Ovary (tissue), 9 donors: ENCODE measurements around the gene SOHLH2. TPM values are rescaled to one million over a fixed set of nuclear protein-coding genes. Genes with fewer than 3 reads are reported as not detected.

Experiments used
- DNase-seq, 5 donors: peaks; one replicate each; pipeline ENCODE4 v3.0.0-alpha.2; 2019 to 2020
- H3K27ac ChIP-seq, 2 donors: fragments of 200-600 bp; one replicate each; pipeline versions ENCODE4 v1.5.1 to v1.8.0; 2019 to 2022
- H3K27me3 ChIP-seq: fragments of 200-600 bp; one replicate; pipeline ENCODE4 v1.8.0; 2022
- H3K36me3 ChIP-seq: fragments of 200-600 bp; sonication (generic); one replicate; pipeline ENCODE4 v1.5.1; 2019
- H3K4me1 ChIP-seq: one replicate; pipeline ENCODE4 v1.8.1; 2013; ENCODE audit warnings: mild to moderate bottlenecking, moderate library complexity; ENCODE audit not compliant: insufficient read depth
- H3K4me3 ChIP-seq: fragments of 200-600 bp; sonication (generic); one replicate; pipeline ENCODE4 v1.5.1; 2017
- H3K9me3 ChIP-seq, 2 donors: fragments of 200-600 bp in 1 of 2; sonication (generic) in 1 of 2; one replicate each; pipeline versions ENCODE4 v1.5.1 to v1.8.1; 2013 to 2019; ENCODE audit warnings: mild to moderate bottlenecking in 1 of 2, moderate library complexity in 1 of 2
- EP300 ChIP-seq: sonication (generic); formaldehyde crosslinking; IDR thresholded peaks from one replicate; pipeline ENCODE4 v1.6.1; 2017; ENCODE audit warnings: antibody characterized with exemption
- POLR2A ChIP-seq: fragments of 450-650 bp; IDR thresholded peaks from one replicate; pipeline ENCODE4 v1.6.1; 2017; ENCODE audit warnings: antibody characterized with exemption, mild to moderate bottlenecking, moderate library complexity
- WGBS, 3 donors: extraction: QIAGEN DNeasy Blood & Tissue Kit in 1 of 3; methylation state at CpG; one replicate each; pipeline versions ENCODE4 v1.1.5 to v1.1.7; 2013 to 2017; 5-methylcytosine and 5-hydroxymethylcytosine counted together
- intact Hi-C, 4 donors: fragments of 100-400 bp; cut with DNase I; formaldehyde crosslinking; loops; one replicate each; pipeline versions ENCODE4 v1.11.0 to v1.15.1; 2022 to 2023
- polyA plus RNA-seq, 2 donors: library from polyadenylated mRNA; stranded (reverse); fragments of 200-250 nt in 1 of 2; fragments of 350-450 nt in 1 of 2; fragmentation: Illumina TruSeq in 1 of 2; extraction: RNeasy Lipid Tissue Mini Kit (QIAGEN cat#74804) in 1 of 2; gene quantifications; one replicate each; pipeline ENCODE4 v1.2.3, GENCODE V29; 2013 to 2014
- total RNA-seq, 7 donors: library from RNA; depleted of rRNA in 2 of 7; stranded (reverse); fragments of >200 nt in 2 of 7; fragmentation: NEBNext Ultra II Directional in 3 of 7; extraction: Animal tissue kit (Norgen Biotek cat#: 25700) in 3 of 7; gene quantifications; one replicate each; pipeline versions ENCODE4 v1.1.0 to v1.2.4, GENCODE V29; 2016 to 2023
- TF ChIP-seq, protein P1 (sequence below), 3 donors: fragments of 450-650 bp in 2 of 3; fragments of 200-600 bp in 1 of 3; IDR thresholded peaks; one replicate each; pipeline versions ENCODE4 v1.5.1 to v1.8.0; 2016 to 2022; ENCODE audit warnings: antibody characterized with exemption in 3 of 3, mild to moderate bottlenecking in 1 of 3
- donor health status: DM: no; HTN: no; CAD: no; lungs with moderate emphysema.
- donor health status: DM: no; HTN: no; CAD: no.
- donor health status: Bipolar disorder and iron deficiency.
- donor health status: DM: yes; HTN: yes; CAD: no.
- donor health status: DM: no; HTN: no; CAD: no.
- donor health status: DM: yes; HTN: yes; CAD: no.

Gene SOHLH2
- total and polyA plus RNA-seq, 9 donors = 0.11 to 1.0 (median 0.42) TPM; not detected in 3

DNA sequence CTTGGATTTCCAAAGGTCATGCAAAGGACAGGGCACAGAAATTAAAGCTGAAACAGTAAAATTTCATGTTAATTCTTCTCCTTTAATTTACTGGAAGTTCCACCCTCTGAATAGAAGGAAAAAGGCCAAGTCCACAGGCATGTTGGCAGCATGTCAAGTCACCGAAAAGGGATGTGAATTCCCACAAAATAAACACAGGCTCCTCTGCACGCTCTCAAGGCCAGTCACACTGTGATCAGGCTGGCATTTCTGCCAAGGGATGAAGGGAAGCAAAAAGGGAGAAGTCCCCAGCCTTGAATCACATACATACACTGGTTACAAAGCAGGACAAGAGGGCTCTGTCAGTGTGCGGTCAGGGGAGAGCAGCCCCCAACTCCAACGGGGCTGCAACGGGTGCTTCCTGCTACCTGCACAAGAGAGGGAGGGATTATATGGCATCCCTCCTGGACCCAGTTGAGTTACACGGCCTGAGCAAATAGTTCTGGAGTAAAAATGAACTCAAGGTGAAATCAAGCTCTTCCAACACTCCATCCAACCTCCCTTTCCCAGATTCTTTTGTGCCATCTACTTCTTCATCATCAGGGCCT lies 90.0 kb downstream of the SOHLH2 start:
- TF ChIP-seq POLR2A (no peak), EP300 (no peak)
- TF ChIP-seq, protein P1, sequence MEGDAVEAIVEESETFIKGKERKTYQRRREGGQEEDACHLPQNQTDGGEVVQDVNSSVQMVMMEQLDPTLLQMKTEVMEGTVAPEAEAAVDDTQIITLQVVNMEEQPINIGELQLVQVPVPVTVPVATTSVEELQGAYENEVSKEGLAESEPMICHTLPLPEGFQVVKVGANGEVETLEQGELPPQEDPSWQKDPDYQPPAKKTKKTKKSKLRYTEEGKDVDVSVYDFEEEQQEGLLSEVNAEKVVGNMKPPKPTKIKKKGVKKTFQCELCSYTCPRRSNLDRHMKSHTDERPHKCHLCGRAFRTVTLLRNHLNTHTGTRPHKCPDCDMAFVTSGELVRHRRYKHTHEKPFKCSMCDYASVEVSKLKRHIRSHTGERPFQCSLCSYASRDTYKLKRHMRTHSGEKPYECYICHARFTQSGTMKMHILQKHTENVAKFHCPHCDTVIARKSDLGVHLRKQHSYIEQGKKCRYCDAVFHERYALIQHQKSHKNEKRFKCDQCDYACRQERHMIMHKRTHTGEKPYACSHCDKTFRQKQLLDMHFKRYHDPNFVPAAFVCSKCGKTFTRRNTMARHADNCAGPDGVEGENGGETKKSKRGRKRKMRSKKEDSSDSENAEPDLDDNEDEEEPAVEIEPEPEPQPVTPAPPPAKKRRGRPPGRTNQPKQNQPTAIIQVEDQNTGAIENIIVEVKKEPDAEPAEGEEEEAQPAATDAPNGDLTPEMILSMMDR (IDR thresholded peaks at IDR 0.05) = no peak
- intact Hi-C loops = loop anchor here in 1 of 4 donors (10.0 kb wide), 1 partner anchor 50 kb away; no protein-coding TSS in a partner anchor
- H3K27me3 ChIP-seq = no peaks in the 10 kb centered on the region
- peak overlapping the region in 1 of 2 donors; percentile 35 for H3K27ac ChIP-seq
- peak; percentile 55 to 82 (median 71) for DNase-seq
- H3K4me1 ChIP-seq = peaks cover 7% of the 10 kb centered on the region
- no peak overlapping the region for H3K4me3 ChIP-seq
- no peaks in the 10 kb centered on the region for H3K36me3 ChIP-seq
- 11 to 16% (median 12%) methylated on average over 6 of the region's 6 CpGs for WGBS, 3 donors
- H3K9me3 ChIP-seq = no peaks in the 10 kb centered on the region

Other genes with a start within 250 kb of the SOHLH2 start
- 10 to 100 TPM in 5 of 7 donors, 1 to 10 TPM in 2; 8.3 to 37.0 (median 24.0) TPM for gene DCLK1, start 83.2 kb downstream of the SOHLH2 start, total RNA-seq
- gene DCLK1, start 83.2 kb downstream of the SOHLH2 start, polyA plus RNA-seq = 10 to 100 TPM in 1 of 2 donors, 1 to 10 TPM in 1; 3.3 to 17.3 TPM
- 1 to 10 TPM in 3 of 7 donors, under 1 TPM in 3, not detected in 1; 0.24 to 1.4 (median 0.97) TPM for gene CCDC169, start 83.3 kb upstream of the SOHLH2 start, total RNA-seq
- 1 to 10 TPM in 1 of 2 donors, under 1 TPM in 1; 0.39 to 2.7 TPM for gene CCDC169, start 83.3 kb upstream of the SOHLH2 start, polyA plus RNA-seq
- 100 to 1,000 TPM in 3 of 7 donors, 10 to 100 TPM in 4; 59.5 to 141 (median 98.1) TPM for gene SPART, start 131.8 kb upstream of the SOHLH2 start, total RNA-seq
- 100 to 1,000 TPM in 1 of 2 donors, 10 to 100 TPM in 1; 77.2 to 129 TPM for gene SPART, start 131.8 kb upstream of the SOHLH2 start, polyA plus RNA-seq
- 10 to 100 TPM in 1 of 7 donors, 1 to 10 TPM in 2, under 1 TPM in 2, not detected in 2; 0.24 to 12.5 (median 1.6) TPM for gene CCNA1, start 217.9 kb upstream of the SOHLH2 start, total RNA-seq
- gene CCNA1, start 217.9 kb upstream of the SOHLH2 start, polyA plus RNA-seq = 1 to 10 TPM in 1 of 2 donors, under 1 TPM in 1; 0.13 to 1.1 TPM